Lower leg skin (tissue), 4 donors: ENCODE data around the gene MAPK4. TPM values are rescaled to one million over a fixed set of nuclear protein-coding genes. Genes with fewer than 3 reads are reported as not detected.

Experiments used
- DNase-seq, 2 donors: peaks; one replicate each; pipeline ENCODE4 v3.0.0-alpha.2; 2019; ENCODE audit warnings: low spot score in 2 of 2
- H3K4me3 ChIP-seq: fragments of 200-600 bp; sonication (generic); 2 replicates; pipeline ENCODE4 v1.5.1; 2017; ENCODE audit warnings: mild to moderate bottlenecking, low read depth; ENCODE audit not compliant: poor library complexity, severe bottlenecking
- CTCF ChIP-seq, 3 donors: fragments of 450-650 bp; IDR thresholded peaks; one replicate each; pipeline ENCODE4 v1.5.1; 2016; ENCODE audit warnings: antibody characterized with exemption in 3 of 3, mild to moderate bottlenecking in 3 of 3, moderate library complexity in 2 of 3
- POLR2A ChIP-seq, 2 donors: fragments of 450-650 bp; IDR thresholded peaks; one replicate each; pipeline ENCODE4 v1.6.1; 2016 to 2017; ENCODE audit warnings: antibody characterized with exemption in 2 of 2, mild to moderate bottlenecking in 1 of 2, moderate library complexity in 1 of 2
- WGBS, 2 donors: methylation state at CpG; one replicate each; pipeline ENCODE4 v1.1.5; 2018; 5-methylcytosine and 5-hydroxymethylcytosine counted together
- intact Hi-C: fragments of 100-400 bp; cut with DNase I; formaldehyde crosslinking; loops from one replicate; pipeline ENCODE4 v1.15.0; 2023; ENCODE audit warnings: low total_unique reads
- total RNA-seq, 4 donors: library from RNA; depleted of rRNA; stranded (reverse); fragments of >200 nt; gene quantifications; one replicate each; pipeline ENCODE4 v1.1.0, GENCODE V29; 2016

Gene MAPK4
- total RNA-seq, 4 donors from 2014 or later, result 0.46 to 5.3 (median 2.5) TPM

- intact Hi-C loops, result no loop called here
- DNase-seq, result peak in 1 of 2 donors; percentile 56
- TF ChIP-seq POLR2A (IDR thresholded peaks at IDR 0.05), result no peak
- no peak for TF ChIP-seq CTCF (IDR thresholded peaks at IDR 0.05)
- 57 to 62% methylated on average over 12 to 13 of the region's 13 CpGs for WGBS, 2 donors
- H3K4me3 ChIP-seq, result no peak overlapping the region
Observed at GRCh38 chr18:50659091-50660003, 99.5 kb downstream of the MAPK4 start.

GRCh38 chr18:50661013-50661412 lies 101.1 kb downstream of the MAPK4 start:
- no peak for DNase-seq
- WGBS, 2 donors, result 77 to 85% methylated on average over 1 of the region's 1 CpG
- intact Hi-C loops, result no loop called here

GRCh38 chr18:50662177-50662576 lies 102.3 kb downstream of the MAPK4 start:
- DNase-seq, result no peak
- no peak overlapping the region for H3K4me3 ChIP-seq
- TF ChIP-seq POLR2A (IDR thresholded peaks at IDR 0.05), result no peak
- TF ChIP-seq CTCF (IDR thresholded peaks at IDR 0.05), result no peak
- 70 to 86% methylated on average over 3 of the region's 3 CpGs for whole genome bisulfite sequencing, 2 donors
- intact Hi-C loops, result no loop called here

More at GRCh38 chr18:50661013-50661412, 101.1 kb downstream of the MAPK4 start:
- no peak for TF ChIP-seq POLR2A (IDR thresholded peaks at IDR 0.05)
- TF ChIP-seq CTCF (IDR thresholded peaks at IDR 0.05), result no peak
- no peak overlapping the region for H3K4me3 ChIP-seq

GRCh38 chr18:50662775-50663383 lies 103.0 kb downstream of the MAPK4 start:
- TF ChIP-seq CTCF (IDR thresholded peaks at IDR 0.05) (no peak), POLR2A (IDR thresholded peaks at IDR 0.05) (no peak)
- intact Hi-C loops, result no loop called here
- 68 to 75% methylated on average over 10 of the region's 10 CpGs for WGBS, 2 donors
- peak in 1 of 2 donors; percentile 71 for DNase-seq
- no peak overlapping the region for H3K4me3 ChIP-seq

- peak in 1 of 2 donors; percentile 68 for DNase-seq
- no peak for TF ChIP-seq CTCF (IDR thresholded peaks at IDR 0.05)
- TF ChIP-seq POLR2A (IDR thresholded peaks at IDR 0.05), result no peak
- 92 to 95% methylated on average over 40 of the region's 40 CpGs for WGBS, 2 donors
- no peak overlapping the region for H3K4me3 ChIP-seq
- intact Hi-C loops, result no loop called here
Observed at GRCh38 chr18:50663626-50664441, 103.9 kb downstream of the MAPK4 start.
